ENCODE results near the gene DEDD2.

DEDD2 gene

DNA sequence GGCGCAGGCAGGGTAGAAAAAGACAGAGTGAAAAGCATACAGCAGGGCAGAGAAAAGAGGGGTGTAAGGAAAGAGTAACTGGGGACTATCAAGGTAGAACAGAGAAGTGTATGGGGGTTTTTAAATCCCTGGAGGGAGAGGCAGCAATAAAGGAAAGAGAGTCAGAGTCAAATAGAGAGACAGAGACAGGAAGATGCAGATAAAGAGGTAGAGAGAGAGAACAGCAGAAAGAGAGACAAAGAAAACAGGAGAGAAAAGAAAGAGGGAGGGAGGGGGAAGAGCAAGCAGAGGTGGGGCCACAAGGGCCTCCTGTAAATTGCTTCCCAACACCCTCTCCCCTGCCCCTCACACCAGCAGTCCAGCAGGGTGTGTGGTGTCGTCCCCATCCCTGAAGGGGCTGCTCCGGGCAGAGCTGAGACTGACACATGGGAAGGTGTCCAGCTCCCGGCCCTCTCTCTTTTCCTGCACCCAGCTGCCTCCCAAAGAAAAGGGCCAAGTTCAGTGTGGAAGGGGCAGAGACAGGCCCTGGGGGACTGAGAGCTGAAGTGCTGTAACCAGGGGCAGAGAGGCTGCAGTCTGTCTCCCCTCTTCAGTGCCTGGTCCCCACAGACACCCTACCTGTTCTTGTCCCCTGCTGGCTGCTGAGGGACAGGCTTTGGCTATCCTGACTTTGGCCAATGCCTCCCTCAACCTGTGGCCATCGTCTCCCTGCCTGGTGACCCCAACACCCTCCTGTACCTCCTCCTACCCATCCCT lies 67.9 kb downstream of the DEDD2 start:
- H2BK5ac ChIP-seq (ENCODE audit: low read length): no peak overlapping the region

More for the DNA sequence above, 67.9 kb downstream of the DEDD2 start:
- WGBS (ENCODE audit: extremely low coverage, insufficient coverage, low lambda C conversion rate): no CpG with 5 or more reads among the region's 5 CpGs
- Histone ChIP-seq H2BK120ac (ENCODE audit: low read depth, low read length) (no peak overlapping the region), H4K8ac (ENCODE audit: low read depth, low read length) (no peak overlapping the region), H2AK5ac (ENCODE audit: low read length) (no peak overlapping the region), H3K4me2 (ENCODE audit: low read length) (no peak overlapping the region), H2BK15ac (replicated peaks; ENCODE audit: low read depth) (no peak overlapping the region), H3K4ac (ENCODE audit: low read depth, low read length) (no peak overlapping the region), H3K27ac (ENCODE audit: low read depth, low read length) (no peak overlapping the region), H3K27me3 (ENCODE audit: insufficient read depth, low read length, poor library complexity) (no peaks in the 10 kb centered on the region), H3K9ac (ENCODE audit: low read length) (no peak overlapping the region), H4K5ac (ENCODE audit: low read length) (no peak overlapping the region), H3K18ac (ENCODE audit: low read length) (no peak overlapping the region), H3K79me1 (ENCODE audit: low read length) (no peaks in the 10 kb centered on the region), H3K79me2 (ENCODE audit: control insufficient read depth, insufficient read depth, low read length) (no peaks in the 10 kb centered on the region), H3K36me3 (ENCODE audit: control insufficient read depth, insufficient read depth, low read length) (no peaks in the 10 kb centered on the region), H3K4me1 (ENCODE audit: control insufficient read depth, low read depth, low read length) (peaks cover 2% of the 10 kb centered on the region), H3K56ac (ENCODE audit: low read length) (no peak overlapping the region), H3K4me3 (ENCODE audit: low read length) (no peak overlapping the region), H3K23ac (ENCODE audit: low read length) (no peak overlapping the region)
- no peak for DNase-seq

All from mesendoderm (in vitro differentiated cells).